Activated T-cell treated with anti-CD3 and anti-CD28 coated beads, Interleukin-2, amount 50 U/mL, for 72 hours (primary cell): ENCODE measurements around the gene ARSA. TPM values are rescaled to one million over a fixed set of nuclear protein-coding genes. Genes with fewer than 3 reads are reported as not detected.
"Not testable (repeated sequence)": the region's sequence is repeated elsewhere in the genome, so short reads cannot be mapped to it uniquely, and the experiment has no call there.

Source experiments
- ATAC-seq, 2 donors: fragments of 150-1000 bp; cut with Tn5 transposase; replicated peaks in 1 of 2; 2 replicates each; pipeline ENCODE4 v1.10.0; 2021; ENCODE audit warnings: moderate library complexity in 2 of 2, mild to moderate bottlenecking in 1 of 2
- DNase-seq, 2 donors: peaks; one replicate each; pipeline ENCODE4 v3.0.0; 2021 to 2022; ENCODE audit warnings: mixed read lengths in 1 of 2
- H3K27ac Mint-ChIP-seq: one replicate; pipeline ENCODE4 v1.8.0; 2022; ENCODE audit warnings: mild to moderate bottlenecking, moderate library complexity, mixed read lengths
- H3K27me3 Mint-ChIP-seq: one replicate; pipeline ENCODE4 v1.8.0; 2022; ENCODE audit warnings: low read depth, mixed read lengths
- H3K36me3 Mint-ChIP-seq, 2 donors: one replicate each; pipeline ENCODE4 v1.8.0; 2022; ENCODE audit warnings: mixed read lengths in 2 of 2, mild to moderate bottlenecking in 1 of 2; ENCODE audit not compliant: insufficient read depth in 2 of 2
- H3K4me1 Mint-ChIP-seq: one replicate; pipeline ENCODE4 v1.8.0; 2022; ENCODE audit warnings: low read depth, mixed read lengths
- H3K4me3 Mint-ChIP-seq, 2 donors: one replicate each; pipeline ENCODE4 v1.8.0; 2022; ENCODE audit warnings: mild to moderate bottlenecking in 2 of 2, mixed read lengths in 2 of 2, moderate library complexity in 2 of 2
- H3K9me3 Mint-ChIP-seq, 2 donors: one replicate each; pipeline ENCODE4 v1.8.0; 2022; ENCODE audit warnings: mixed read lengths in 2 of 2
- total RNA-seq, 2 donors: library from RNA; stranded (reverse); gene quantifications; one replicate each; pipeline ENCODE4 v1.2.3, GENCODE V29; 2022

ARSA gene
- total RNA-seq, 2 donors from 2014 or later = 19.8 to 26.8 TPM

- ATAC-seq (no peak), DNase-seq (no peak)
- Mint-ChIP-seq H3K36me3 (no peaks in the 10 kb centered on the region), H3K4me3 (no peak overlapping the region), H3K4me1 (peaks cover 8% of the 10 kb centered on the region), H3K27ac (no peak overlapping the region), H3K9me3 (no peaks in the 10 kb centered on the region), H3K27me3 (peaks cover 34% of the 10 kb centered on the region)
These were observed 17.9 kb downstream of the ARSA start for GRCh38 chr22:50610041-50610451.

GRCh38 chr22:50609599-50609998 lies 18.4 kb downstream of the ARSA start:
- Mint-ChIP-seq H3K9me3 (no peaks in the 10 kb centered on the region), H3K27ac (no peak overlapping the region), H3K4me1 (peaks cover 8% of the 10 kb centered on the region), H3K36me3 (no peaks in the 10 kb centered on the region), H3K4me3 (no peak overlapping the region), H3K27me3 (peaks cover 34% of the 10 kb centered on the region)
- ATAC-seq (no peak), DNase-seq (no peak)

- Mint-ChIP-seq H3K36me3 (no peaks in the 10 kb centered on the region), H3K9me3 (no peaks in the 10 kb centered on the region), H3K4me3 (no peak overlapping the region), H3K4me1 (peaks cover 8% of the 10 kb centered on the region), H3K27ac (no peak overlapping the region), H3K27me3 (peaks cover 34% of the 10 kb centered on the region)
- DNase-seq (no peak), ATAC-seq (no peak)
These were observed 19.0 kb downstream of the ARSA start for GRCh38 chr22:50608996-50609395.

GRCh38 chr22:50608058-50608840 lies 19.7 kb downstream of the ARSA start:
- not testable (repeated sequence) for H3K27ac Mint-ChIP-seq, DNase-seq, ATAC-seq, H3K9me3 Mint-ChIP-seq, H3K4me3 Mint-ChIP-seq, H3K36me3 Mint-ChIP-seq, H3K4me1 Mint-ChIP-seq
- peaks cover 35% of the 10 kb centered on the region for H3K27me3 Mint-ChIP-seq

- H3K4me1 Mint-ChIP-seq = peaks cover 8% of the 10 kb centered on the region
- H3K36me3 Mint-ChIP-seq = no peaks in the 10 kb centered on the region
- H3K27ac Mint-ChIP-seq = no peak overlapping the region
- no peaks in the 10 kb centered on the region for H3K9me3 Mint-ChIP-seq
- DNase-seq (no peak), ATAC-seq (no peak)
- peaks cover 36% of the 10 kb centered on the region for H3K27me3 Mint-ChIP-seq
- no peak overlapping the region for H3K4me3 Mint-ChIP-seq
These were observed 20.3 kb downstream of the ARSA start for GRCh38 chr22:50607659-50608020.

- H3K4me3 Mint-ChIP-seq = no peak overlapping the region
- no peaks in the 10 kb centered on the region for H3K36me3 Mint-ChIP-seq
- ATAC-seq (no peak), DNase-seq (no peak)
- no peaks in the 10 kb centered on the region for H3K9me3 Mint-ChIP-seq
- no peak overlapping the region for H3K27ac Mint-ChIP-seq
- H3K27me3 Mint-ChIP-seq = peaks cover 42% of the 10 kb centered on the region
- peaks cover 5% of the 10 kb centered on the region for H3K4me1 Mint-ChIP-seq
These were observed 20.9 kb downstream of the ARSA start for GRCh38 chr22:50606946-50607658.

GRCh38 chr22:50606165-50606945 lies 21.6 kb downstream of the ARSA start:
- peak; percentile 30 to 54 for ATAC-seq
- Mint-ChIP-seq H3K27ac (no peak overlapping the region), H3K27me3 (peaks cover 49% of the 10 kb centered on the region), H3K4me1 (no peaks in the 10 kb centered on the region), H3K4me3 (no peak overlapping the region), H3K9me3 (no peaks in the 10 kb centered on the region), H3K36me3 (peaks cover 0 to 1% of the 10 kb centered on the region in 2 donors)
- peak in 1 of 2 donors; percentile 43 for DNase-seq

GRCh38 chr22:50605613-50606074 lies 22.3 kb downstream of the ARSA start:
- Mint-ChIP-seq H3K27ac (no peak overlapping the region), H3K36me3 (peaks cover 0 to 1% of the 10 kb centered on the region in 2 donors), H3K4me3 (no peak overlapping the region), H3K9me3 (no peaks in the 10 kb centered on the region), H3K27me3 (peaks cover 48% of the 10 kb centered on the region), H3K4me1 (no peaks in the 10 kb centered on the region)
- DNase-seq (no peak), ATAC-seq (peak in 1 of 2 donors; percentile 6)

GRCh38 chr22:50605002-50605612 lies 22.8 kb downstream of the ARSA start:
- Mint-ChIP-seq H3K4me1 (no peaks in the 10 kb centered on the region), H3K4me3 (no peak overlapping the region), H3K9me3 (no peaks in the 10 kb centered on the region), H3K36me3 (peaks cover 0 to 1% of the 10 kb centered on the region in 2 donors), H3K27ac (no peak overlapping the region), H3K27me3 (peaks cover 42% of the 10 kb centered on the region)
- DNase-seq = no peak
- no peak for ATAC-seq

GRCh38 chr22:50604256-50605001 lies 23.5 kb downstream of the ARSA start:
- no peak for DNase-seq
- Mint-ChIP-seq H3K4me1 (no peaks in the 10 kb centered on the region), H3K27me3 (peaks cover 42% of the 10 kb centered on the region), H3K36me3 (peaks cover 0 to 1% of the 10 kb centered on the region in 2 donors), H3K9me3 (no peaks in the 10 kb centered on the region), H3K27ac (no peak overlapping the region), H3K4me3 (no peak overlapping the region)
- no peak for ATAC-seq

GRCh38 chr22:50603511-50604255 lies 24.3 kb downstream of the ARSA start:
- ATAC-seq (no peak), DNase-seq (no peak)
- no peaks in the 10 kb centered on the region for H3K9me3 Mint-ChIP-seq
- no peak overlapping the region for H3K4me3 Mint-ChIP-seq
- peaks cover 0 to 1% of the 10 kb centered on the region in 2 donors for H3K36me3 Mint-ChIP-seq
- peaks cover 40% of the 10 kb centered on the region for H3K27me3 Mint-ChIP-seq
- no peaks in the 10 kb centered on the region for H3K4me1 Mint-ChIP-seq
- no peak overlapping the region for H3K27ac Mint-ChIP-seq

- peaks cover 0 to 5% of the 10 kb centered on the region in 2 donors for H3K36me3 Mint-ChIP-seq
- peaks cover 32% of the 10 kb centered on the region for H3K27me3 Mint-ChIP-seq
- no peaks in the 10 kb centered on the region for H3K9me3 Mint-ChIP-seq
- DNase-seq (no peak), ATAC-seq (no peak)
- no peaks in the 10 kb centered on the region for H3K4me1 Mint-ChIP-seq
- no peak overlapping the region for H3K27ac Mint-ChIP-seq
- peak overlapping the region; percentile 58 to 76 for H3K4me3 Mint-ChIP-seq
These were observed 25.6 kb downstream of the ARSA start for GRCh38 chr22:50602338-50602700.
